ENCODE data around the gene ANKRD61. TPM values are rescaled to one million over a fixed set of nuclear protein-coding genes. Genes with fewer than 3 reads are reported as not detected.

ANKRD61 gene
- total and polyA plus RNA-seq, 3 donors from 2014 or later: 6.8 to 17.3 (median 8.4) TPM

DNA sequence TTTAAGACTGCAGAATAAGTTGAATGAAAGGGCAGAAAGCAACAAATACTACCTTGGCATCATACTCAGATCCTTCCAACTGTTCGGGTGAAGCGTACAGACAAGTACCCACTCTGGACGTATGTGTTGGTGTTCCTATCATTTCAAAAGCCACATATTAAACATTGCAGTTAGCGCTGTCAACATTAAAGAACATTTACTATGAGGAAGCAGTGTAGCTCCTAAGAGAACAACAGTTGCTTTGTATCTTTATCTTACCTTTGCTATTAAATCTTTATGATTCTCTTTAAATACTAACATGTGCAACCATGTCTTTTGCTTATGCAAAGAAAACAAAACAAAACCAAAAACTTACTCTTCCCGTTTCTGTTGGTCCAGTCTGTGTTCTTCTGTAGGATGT is 2.6 kb upstream of the ANKRD61 start:
- Histone ChIP-seq H3K36me3 (ENCODE audit: low read depth, missing control alignments) (no peaks in the 10 kb centered on the region), H3K27ac (no peak overlapping the region)
- 91 to 94% methylated on average over 5 of the region's 5 CpGs for WGBS, 2 donors

DNA sequence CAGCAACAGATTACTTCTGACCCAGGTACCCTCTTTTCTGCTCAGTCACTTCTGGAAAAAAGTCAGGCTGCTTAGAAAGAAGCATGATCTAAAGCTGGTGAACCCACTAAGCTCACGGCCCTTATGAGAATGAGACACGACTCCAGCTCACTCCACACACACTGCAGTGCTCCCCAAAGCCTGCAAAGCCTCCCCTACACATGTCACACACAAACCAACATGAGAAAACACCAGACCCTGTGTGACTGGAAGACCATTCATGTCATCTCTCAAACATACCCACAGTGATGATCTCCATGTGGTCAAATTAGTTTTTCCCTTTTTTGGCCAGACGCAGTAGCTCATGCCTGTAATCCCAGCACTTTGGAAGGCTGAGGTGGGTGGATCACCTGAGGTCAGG is 391 bp downstream of the ANKRD61 start:
- Histone ChIP-seq H3K9me3 (no peaks in the 10 kb centered on the region), H3K4me3 (no peak overlapping the region), H3K27me3 (no peaks in the 10 kb centered on the region), H3K4me1 (no peaks in the 10 kb centered on the region), H3K36me3 (ENCODE audit: low read depth, missing control alignments) (no peaks in the 10 kb centered on the region), H3K27ac (no peak overlapping the region)
- TF ChIP-seq, protein P1, sequence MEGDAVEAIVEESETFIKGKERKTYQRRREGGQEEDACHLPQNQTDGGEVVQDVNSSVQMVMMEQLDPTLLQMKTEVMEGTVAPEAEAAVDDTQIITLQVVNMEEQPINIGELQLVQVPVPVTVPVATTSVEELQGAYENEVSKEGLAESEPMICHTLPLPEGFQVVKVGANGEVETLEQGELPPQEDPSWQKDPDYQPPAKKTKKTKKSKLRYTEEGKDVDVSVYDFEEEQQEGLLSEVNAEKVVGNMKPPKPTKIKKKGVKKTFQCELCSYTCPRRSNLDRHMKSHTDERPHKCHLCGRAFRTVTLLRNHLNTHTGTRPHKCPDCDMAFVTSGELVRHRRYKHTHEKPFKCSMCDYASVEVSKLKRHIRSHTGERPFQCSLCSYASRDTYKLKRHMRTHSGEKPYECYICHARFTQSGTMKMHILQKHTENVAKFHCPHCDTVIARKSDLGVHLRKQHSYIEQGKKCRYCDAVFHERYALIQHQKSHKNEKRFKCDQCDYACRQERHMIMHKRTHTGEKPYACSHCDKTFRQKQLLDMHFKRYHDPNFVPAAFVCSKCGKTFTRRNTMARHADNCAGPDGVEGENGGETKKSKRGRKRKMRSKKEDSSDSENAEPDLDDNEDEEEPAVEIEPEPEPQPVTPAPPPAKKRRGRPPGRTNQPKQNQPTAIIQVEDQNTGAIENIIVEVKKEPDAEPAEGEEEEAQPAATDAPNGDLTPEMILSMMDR (IDR thresholded peaks at IDR 0.05): no peak
- TF ChIP-seq POLR2A (IDR thresholded peaks at IDR 0.05): no peak
- no peak for DNase-seq
- WGBS, 2 donors: 91% methylated on average over 3 of the region's 3 CpGs
- intact Hi-C loops (cut with DNase I; ENCODE audit: low total_unique reads): no loop called here

More for the DNA sequence above, 2.6 kb upstream of the ANKRD61 start:
- no peaks in the 10 kb centered on the region for H3K4me1 ChIP-seq
- no peaks in the 10 kb centered on the region for H3K27me3 ChIP-seq
- TF ChIP-seq, protein P1 (IDR thresholded peaks at IDR 0.05): no peak
- TF ChIP-seq POLR2A (IDR thresholded peaks at IDR 0.05): no peak
- H3K4me3 ChIP-seq: no peak overlapping the region
- no peaks in the 10 kb centered on the region for H3K9me3 ChIP-seq
- DNase-seq: no peak
- intact Hi-C loops (cut with DNase I; ENCODE audit: low total_unique reads): no loop called here

DNA sequence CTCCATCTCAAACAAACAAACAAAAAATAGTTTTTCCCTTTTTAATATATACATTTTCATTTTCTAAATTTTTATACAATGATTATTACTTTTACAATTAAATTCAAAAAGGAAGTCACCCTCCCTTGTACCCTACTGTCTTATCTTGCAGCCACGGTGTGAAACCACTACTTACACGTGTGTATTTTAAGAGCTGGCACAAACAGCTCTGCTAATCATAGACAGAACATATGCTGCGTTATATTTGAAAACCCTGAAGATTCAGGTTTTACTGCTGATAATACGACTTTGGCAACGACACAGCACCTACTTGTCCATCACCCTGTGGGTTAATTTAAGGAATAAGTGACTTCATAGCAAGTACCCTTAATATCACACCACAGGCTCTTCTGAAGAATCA is 991 bp downstream of the ANKRD61 start:
- 86 to 89% methylated on average over 5 of the region's 5 CpGs for WGBS, 2 donors
- no peaks in the 10 kb centered on the region for H3K27me3 ChIP-seq
- intact Hi-C loops (cut with DNase I; ENCODE audit: low total_unique reads): no loop called here
- no peaks in the 10 kb centered on the region for H3K4me1 ChIP-seq
- H3K9me3 ChIP-seq: no peaks in the 10 kb centered on the region
- H3K36me3 ChIP-seq (ENCODE audit: low read depth, missing control alignments): no peaks in the 10 kb centered on the region
- H3K4me3 ChIP-seq: no peak overlapping the region
- TF ChIP-seq, protein P1 (IDR thresholded peaks at IDR 0.05): no peak
- no peak for TF ChIP-seq POLR2A (IDR thresholded peaks at IDR 0.05)
- no peak overlapping the region for H3K27ac ChIP-seq
- no peak for DNase-seq

DNA sequence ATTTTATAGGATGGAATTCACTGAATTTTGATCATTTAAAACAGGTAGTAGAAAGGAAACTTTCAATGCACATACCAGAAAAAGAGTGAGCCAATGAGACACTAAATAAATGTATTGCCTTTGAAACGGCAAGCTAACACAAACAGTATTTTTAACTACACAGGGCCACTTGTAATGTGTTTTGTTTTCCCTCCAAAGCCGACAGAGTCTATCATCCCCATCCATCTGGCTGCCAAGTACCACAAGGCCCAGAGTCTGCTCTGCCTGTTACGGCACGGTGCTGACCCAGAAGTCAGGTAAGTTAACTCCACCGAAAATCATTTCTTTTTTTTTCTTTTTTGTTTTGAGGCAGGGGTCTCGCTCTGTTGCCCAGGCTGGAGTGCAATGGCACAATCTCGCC is 1.5 kb downstream of the ANKRD61 start:
- H3K4me3 ChIP-seq: no peak overlapping the region
- TF ChIP-seq POLR2A (IDR thresholded peaks at IDR 0.05): no peak
- TF ChIP-seq, protein P1 (IDR thresholded peaks at IDR 0.05): no peak
- no peaks in the 10 kb centered on the region for H3K27me3 ChIP-seq
- no peaks in the 10 kb centered on the region for H3K36me3 ChIP-seq (ENCODE audit: low read depth, missing control alignments)
- no peak for DNase-seq
- H3K4me1 ChIP-seq: no peaks in the 10 kb centered on the region
- H3K27ac ChIP-seq: no peak overlapping the region
- WGBS, 2 donors: 91 to 93% methylated on average over 7 of the region's 7 CpGs
- intact Hi-C loops (cut with DNase I; ENCODE audit: low total_unique reads): no loop called here
- H3K9me3 ChIP-seq: no peaks in the 10 kb centered on the region

DNA sequence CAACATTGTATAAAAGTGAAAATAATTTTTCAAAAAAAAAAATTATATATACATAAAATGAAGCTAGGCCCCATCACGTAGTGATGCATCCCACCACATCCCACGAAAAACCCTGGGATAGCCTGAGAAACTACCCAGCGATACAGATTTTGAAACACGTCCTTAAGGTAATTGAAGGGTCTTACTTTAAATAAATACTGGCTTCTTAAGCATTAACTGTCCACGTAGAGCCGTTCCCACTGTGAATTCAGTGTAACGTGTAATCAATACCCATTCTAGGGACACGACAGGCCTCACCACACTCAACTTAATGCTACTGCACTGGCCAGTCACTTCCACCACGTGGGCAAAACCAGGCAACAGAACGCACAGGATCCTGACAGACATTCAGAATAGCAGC is 4.0 kb downstream of the ANKRD61 start:
- TF ChIP-seq, protein P1 (IDR thresholded peaks at IDR 0.05): no peak
- no peak for TF ChIP-seq POLR2A (IDR thresholded peaks at IDR 0.05)
- H3K27ac ChIP-seq: no peak overlapping the region
- no peak for DNase-seq
- no peaks in the 10 kb centered on the region for H3K36me3 ChIP-seq (ENCODE audit: low read depth, missing control alignments)
- no peaks in the 10 kb centered on the region for H3K9me3 ChIP-seq
- intact Hi-C loops (cut with DNase I; ENCODE audit: low total_unique reads): no loop called here
- H3K4me3 ChIP-seq: no peak overlapping the region
- H3K4me1 ChIP-seq: no peaks in the 10 kb centered on the region
- 93 to 98% methylated on average over 10 of the region's 10 CpGs for WGBS, 2 donors
- no peaks in the 10 kb centered on the region for H3K27me3 ChIP-seq
